ENCODE data around the gene CD244. TPM values are rescaled to one million over a fixed set of nuclear protein-coding genes. Genes with fewer than 3 reads are reported as not detected.

Gene CD244
- polyA plus RNA-seq, 1 donor, result 2.1 TPM

- DNase-seq, result no peak
- H3K27me3 ChIP-seq (ENCODE audit: control insufficient read depth, insufficient read depth, low read length), result no peaks in the 10 kb centered on the region
- H3K4me1 ChIP-seq (ENCODE audit: control insufficient read depth, insufficient read depth, low read length), result no peaks in the 10 kb centered on the region
- 47% methylated on average over 3 of the region's 4 CpGs for WGBS (ENCODE audit: insufficient coverage, low lambda C conversion rate)
- no peak overlapping the region for H3K4me3 ChIP-seq (ENCODE audit: low read length)
- no peak overlapping the region for H3K27ac ChIP-seq (ENCODE audit: low read length)
- peaks cover 7% of the 10 kb centered on the region for H3K9me3 ChIP-seq (ENCODE audit: control insufficient read depth, low read depth, low read length)
- H3K36me3 ChIP-seq (ENCODE audit: control insufficient read depth, insufficient read depth, low read length), result no peaks in the 10 kb centered on the region
Observed at GRCh38 chr1:160800645-160801408, 61.9 kb downstream of the CD244 start.

GRCh38 chr1:160800142-160800541, 62.5 kb downstream of the CD244 start:
- Histone ChIP-seq H3K4me1 (ENCODE audit: control insufficient read depth, insufficient read depth, low read length) (no peaks in the 10 kb centered on the region), H3K27ac (ENCODE audit: low read length) (no peak overlapping the region), H3K4me3 (ENCODE audit: low read length) (no peak overlapping the region), H3K9me3 (ENCODE audit: control insufficient read depth, low read depth, low read length) (peaks cover 7% of the 10 kb centered on the region), H3K27me3 (ENCODE audit: control insufficient read depth, insufficient read depth, low read length) (no peaks in the 10 kb centered on the region), H3K36me3 (ENCODE audit: control insufficient read depth, insufficient read depth, low read length) (no peaks in the 10 kb centered on the region)
- DNase-seq, result no peak
- WGBS (ENCODE audit: insufficient coverage, low lambda C conversion rate), result no CpG with 5 or more reads among the region's 1 CpG

GRCh38 chr1:160799641-160800040, 63.0 kb downstream of the CD244 start:
- no peaks in the 10 kb centered on the region for H3K4me1 ChIP-seq (ENCODE audit: control insufficient read depth, insufficient read depth, low read length)
- no peaks in the 10 kb centered on the region for H3K27me3 ChIP-seq (ENCODE audit: control insufficient read depth, insufficient read depth, low read length)
- H3K27ac ChIP-seq (ENCODE audit: low read length), result no peak overlapping the region
- no CpG with 5 or more reads among the region's 5 CpGs for WGBS (ENCODE audit: insufficient coverage, low lambda C conversion rate)
- peaks cover 7% of the 10 kb centered on the region for H3K9me3 ChIP-seq (ENCODE audit: control insufficient read depth, low read depth, low read length)
- H3K36me3 ChIP-seq (ENCODE audit: control insufficient read depth, insufficient read depth, low read length), result no peaks in the 10 kb centered on the region
- no peak overlapping the region for H3K4me3 ChIP-seq (ENCODE audit: low read length)
- DNase-seq, result no peak

- no peak for DNase-seq
- H3K27me3 ChIP-seq (ENCODE audit: control insufficient read depth, insufficient read depth, low read length), result no peaks in the 10 kb centered on the region
- no peak overlapping the region for H3K4me3 ChIP-seq (ENCODE audit: low read length)
- WGBS (ENCODE audit: insufficient coverage, low lambda C conversion rate), result 100% methylated on average over 1 of the region's 2 CpGs
- no peak overlapping the region for H3K27ac ChIP-seq (ENCODE audit: low read length)
- no peaks in the 10 kb centered on the region for H3K36me3 ChIP-seq (ENCODE audit: control insufficient read depth, insufficient read depth, low read length)
- H3K9me3 ChIP-seq (ENCODE audit: control insufficient read depth, low read depth, low read length), result peaks cover 7% of the 10 kb centered on the region
- no peaks in the 10 kb centered on the region for H3K4me1 ChIP-seq (ENCODE audit: control insufficient read depth, insufficient read depth, low read length)
Observed at GRCh38 chr1:160798439-160798838, 64.2 kb downstream of the CD244 start.

GRCh38 chr1:160797861-160798273, 64.8 kb downstream of the CD244 start:
- H3K36me3 ChIP-seq (ENCODE audit: control insufficient read depth, insufficient read depth, low read length), result no peaks in the 10 kb centered on the region
- no peaks in the 10 kb centered on the region for H3K4me1 ChIP-seq (ENCODE audit: control insufficient read depth, insufficient read depth, low read length)
- no peaks in the 10 kb centered on the region for H3K27me3 ChIP-seq (ENCODE audit: control insufficient read depth, insufficient read depth, low read length)
- no peak for DNase-seq
- H3K9me3 ChIP-seq (ENCODE audit: control insufficient read depth, low read depth, low read length), result peaks cover 7% of the 10 kb centered on the region
- H3K4me3 ChIP-seq (ENCODE audit: low read length), result no peak overlapping the region
- no CpG with 5 or more reads among the region's 4 CpGs for WGBS (ENCODE audit: insufficient coverage, low lambda C conversion rate)
- no peak overlapping the region for H3K27ac ChIP-seq (ENCODE audit: low read length)

- DNase-seq, result no peak
- H3K4me3 ChIP-seq (ENCODE audit: low read length), result no peak overlapping the region
- H3K27me3 ChIP-seq (ENCODE audit: control insufficient read depth, insufficient read depth, low read length), result no peaks in the 10 kb centered on the region
- peaks cover 6% of the 10 kb centered on the region for H3K9me3 ChIP-seq (ENCODE audit: control insufficient read depth, low read depth, low read length)
- no peaks in the 10 kb centered on the region for H3K4me1 ChIP-seq (ENCODE audit: control insufficient read depth, insufficient read depth, low read length)
- WGBS (ENCODE audit: insufficient coverage, low lambda C conversion rate), result 17% methylated on average over 1 of the region's 3 CpGs
- no peak overlapping the region for H3K27ac ChIP-seq (ENCODE audit: low read length)
- H3K36me3 ChIP-seq (ENCODE audit: control insufficient read depth, insufficient read depth, low read length), result no peaks in the 10 kb centered on the region
Observed at GRCh38 chr1:160797271-160797709, 65.4 kb downstream of the CD244 start.

GRCh38 chr1:160795951-160796383, 66.7 kb downstream of the CD244 start, which contains the start of gene LY9:
TSS of gene LY9 (plus strand) at chr1:160796174. CDS start at chr1:160796188, 14 bp downstream.
- peak; percentile 31 to 39 for DNase-seq
- Histone ChIP-seq H3K27ac (ENCODE audit: low read length) (no peak within 1 kb of the TSS), H3K36me3 (ENCODE audit: control insufficient read depth, insufficient read depth, low read length) (no peaks in the 10 kb centered on the region), H3K9me3 (ENCODE audit: control insufficient read depth, low read depth, low read length) (no peaks in the 10 kb centered on the region), H3K4me1 (ENCODE audit: control insufficient read depth, insufficient read depth, low read length) (no peaks in the 10 kb centered on the region), H3K4me3 (ENCODE audit: low read length) (no peak within 1 kb of the TSS), H3K27me3 (ENCODE audit: control insufficient read depth, insufficient read depth, low read length) (no peaks in the 10 kb centered on the region)
- WGBS (ENCODE audit: insufficient coverage, low lambda C conversion rate), result no CpG with 5 or more reads among the region's 4 CpGs

GRCh38 chr1:160794376-160794775, 68.3 kb downstream of the CD244 start:
- no peak overlapping the region for H3K27ac ChIP-seq (ENCODE audit: low read length)
- 50% methylated on average over 2 of the region's 3 CpGs for WGBS (ENCODE audit: insufficient coverage, low lambda C conversion rate)
- H3K4me1 ChIP-seq (ENCODE audit: control insufficient read depth, insufficient read depth, low read length), result no peaks in the 10 kb centered on the region
- no peaks in the 10 kb centered on the region for H3K27me3 ChIP-seq (ENCODE audit: control insufficient read depth, insufficient read depth, low read length)
- no peak overlapping the region for H3K4me3 ChIP-seq (ENCODE audit: low read length)
- H3K36me3 ChIP-seq (ENCODE audit: control insufficient read depth, insufficient read depth, low read length), result no peaks in the 10 kb centered on the region
- H3K9me3 ChIP-seq (ENCODE audit: control insufficient read depth, low read depth, low read length), result no peaks in the 10 kb centered on the region
- no peak for DNase-seq

- Histone ChIP-seq H3K36me3 (ENCODE audit: control insufficient read depth, insufficient read depth, low read length) (no peaks in the 10 kb centered on the region), H3K27me3 (ENCODE audit: control insufficient read depth, insufficient read depth, low read length) (no peaks in the 10 kb centered on the region), H3K4me1 (ENCODE audit: control insufficient read depth, insufficient read depth, low read length) (no peaks in the 10 kb centered on the region), H3K9me3 (ENCODE audit: control insufficient read depth, low read depth, low read length) (no peaks in the 10 kb centered on the region), H3K27ac (ENCODE audit: low read length) (no peak overlapping the region), H3K4me3 (ENCODE audit: low read length) (no peak overlapping the region)
- DNase-seq, result peak in 1 of 2 donors; percentile 22
- 100% methylated on average over 1 of the region's 13 CpGs for WGBS (ENCODE audit: insufficient coverage, low lambda C conversion rate)
Observed at GRCh38 chr1:160789702-160790611, 72.7 kb downstream of the CD244 start.

GRCh38 chr1:160789051-160789701, 73.5 kb downstream of the CD244 start:
- no peak overlapping the region for H3K4me3 ChIP-seq (ENCODE audit: low read length)
- no peak for DNase-seq
- H3K27ac ChIP-seq (ENCODE audit: low read length), result no peak overlapping the region
- WGBS (ENCODE audit: insufficient coverage, low lambda C conversion rate), result no CpG with 5 or more reads among the region's 11 CpGs
- H3K36me3 ChIP-seq (ENCODE audit: control insufficient read depth, insufficient read depth, low read length), result no peaks in the 10 kb centered on the region
- H3K27me3 ChIP-seq (ENCODE audit: control insufficient read depth, insufficient read depth, low read length), result no peaks in the 10 kb centered on the region
- H3K4me1 ChIP-seq (ENCODE audit: control insufficient read depth, insufficient read depth, low read length), result no peaks in the 10 kb centered on the region
- no peaks in the 10 kb centered on the region for H3K9me3 ChIP-seq (ENCODE audit: control insufficient read depth, low read depth, low read length)

Data from large intestine (tissue), 3 donors.